HG03571 (cell line): Measurements from ENCODE around the gene ZNRF1.
A peak's percentile ranks its signal among the peaks of the same experiment; 100 is the strongest.
"Not testable (repeated sequence)": the region's sequence is repeated elsewhere in the genome, so short reads cannot be mapped to it uniquely, and the experiment has no call there.

ENCODE experiments used
- ATAC-seq: cut with Tn5 transposase; IDR thresholded peaks from one replicate; pipeline ENCODE4 v1.9.1; 2021; ENCODE audit not compliant: unreplicated experiment

ZNRF1 gene

GRCh38 chr16:74998481-74999218 lies at the start of gene ZNRF1:
TSS of gene ZNRF1 (plus strand) at chr16:74999024. CDS start at chr16:74999672, 648 bp downstream.
- ATAC-seq: peak; percentile 59

- ATAC-seq: no peak
Observed at GRCh38 chr16:74949309-74949708, 49.5 kb upstream of the ZNRF1 start.

- no peak for ATAC-seq
Observed at GRCh38 chr16:74950511-74950910, 48.3 kb upstream of the ZNRF1 start.

GRCh38 chr16:74951206-74951605 lies 47.6 kb upstream of the ZNRF1 start:
- no peak for ATAC-seq

- no peak for ATAC-seq
Observed at GRCh38 chr16:74951681-74952080, 47.1 kb upstream of the ZNRF1 start.

- no peak for ATAC-seq
Observed at GRCh38 chr16:74954763-74955162, 44.1 kb upstream of the ZNRF1 start.

- no peak for ATAC-seq
Observed at GRCh38 chr16:74973304-74973703, 25.5 kb upstream of the ZNRF1 start.

- no peak for ATAC-seq
Observed at GRCh38 chr16:74975591-74975990, 23.2 kb upstream of the ZNRF1 start.

- no peak for ATAC-seq
Observed at GRCh38 chr16:74982256-74982655, 16.6 kb upstream of the ZNRF1 start.

GRCh38 chr16:74984194-74984528 lies 14.7 kb upstream of the ZNRF1 start:
- no peak for ATAC-seq

- peak; percentile 99 for ATAC-seq
Observed at GRCh38 chr16:74984529-74985296, 14.1 kb upstream of the ZNRF1 start, which contains the start of gene WDR59. TSS of gene WDR59 (minus strand) at chr16:74985123. CDS start at chr16:74985017, 106 bp downstream.

GRCh38 chr16:74987027-74987681 lies 11.7 kb upstream of the ZNRF1 start:
- no peak for ATAC-seq

GRCh38 chr16:74989864-74990263 lies 9.0 kb upstream of the ZNRF1 start:
- ATAC-seq: not testable (repeated sequence)

GRCh38 chr16:74990832-74991231 lies 8.0 kb upstream of the ZNRF1 start:
- ATAC-seq: no peak

GRCh38 chr16:74991268-74991592 lies 7.6 kb upstream of the ZNRF1 start:
- no peak for ATAC-seq

- ATAC-seq: no peak
Observed at GRCh38 chr16:74991593-74992403, 7.0 kb upstream of the ZNRF1 start.

GRCh38 chr16:74995986-74996385 lies 2.8 kb upstream of the ZNRF1 start:
- ATAC-seq: no peak

GRCh38 chr16:74997042-74997491 lies 1.8 kb upstream of the ZNRF1 start:
- no peak for ATAC-seq

- ATAC-seq: peak; percentile 31
Observed at GRCh38 chr16:74999219-74999608, 390 bp downstream of the ZNRF1 start.

- peak; percentile 29 for ATAC-seq
Observed at GRCh38 chr16:74999609-75000480, 1.0 kb downstream of the ZNRF1 start.
